Karpas-422 (cell line): Measurements from ENCODE around the gene ST7. TPM values are rescaled to one million over a fixed set of nuclear protein-coding genes. Genes with fewer than 3 reads are reported as not detected.
"Not testable (repeated sequence)": the region's sequence is repeated elsewhere in the genome, so short reads cannot be mapped to it uniquely, and the experiment has no call there.

Experiments
- DNase-seq: peaks from one replicate; pipeline ENCODE4 v3.0.0-alpha.2; 2015
- H2AFZ ChIP-seq: fragments of 200-600 bp; sonication (generic); 2 replicates; pipeline ENCODE4 v1.6.1; 2014; ENCODE audit warnings: antibody characterized with exemption, low read length, mixed read lengths
- H3K27ac ChIP-seq: fragments of 200-600 bp; sonication (generic); 2 replicates; pipeline ENCODE4 v1.5.1; 2014; ENCODE audit warnings: mild to moderate bottlenecking, low read length, moderate library complexity
- H3K27me3 ChIP-seq: fragments of 200-600 bp; sonication (generic); 2 replicates; pipeline ENCODE4 v1.6.1; 2014; ENCODE audit warnings: low read length, mixed read lengths
- H3K36me3 ChIP-seq: fragments of 200-600 bp; sonication (generic); 2 replicates; pipeline ENCODE4 v1.6.1; 2014; ENCODE audit warnings: low read length, mixed read lengths; ENCODE audit not compliant: insufficient read depth
- H3K4me1 ChIP-seq: fragments of 200-600 bp; sonication (generic); 2 replicates; pipeline ENCODE4 v1.6.1; 2014; ENCODE audit warnings: mild to moderate bottlenecking, low read length, mixed read lengths
- H3K4me2 ChIP-seq: fragments of 200-600 bp; sonication (generic); 2 replicates; pipeline ENCODE4 v1.6.1; 2014; ENCODE audit warnings: low read length, low read depth, mild to moderate bottlenecking; ENCODE audit not compliant: poor library complexity, severe bottlenecking
- H3K4me3 ChIP-seq: fragments of 200-600 bp; sonication (generic); 2 replicates; pipeline ENCODE4 v1.5.1; 2014; ENCODE audit warnings: mild to moderate bottlenecking, antibody characterized with exemption, low read length, mixed read lengths
- H3K79me2 ChIP-seq: fragments of 200-600 bp; sonication (generic); 2 replicates; pipeline ENCODE4 v1.6.1; 2014; ENCODE audit warnings: mild to moderate bottlenecking, low read length, mixed read lengths
- H3K9ac ChIP-seq: fragments of 200-600 bp; sonication (generic); 2 replicates; pipeline ENCODE4 v1.6.0; 2014; ENCODE audit warnings: low read length
- H3K9me2 ChIP-seq: fragments of 200-600 bp; sonication (generic), shearing (Covaris generic); replicated peaks from 2 replicates; pipeline ENCODE4 v1.6.0; 2014; ENCODE audit warnings: mild to moderate bottlenecking, low read length, moderate library complexity; ENCODE audit not compliant: insufficient read depth
- H3K9me3 ChIP-seq: fragments of 300-700, 200-600 bp; sonication (generic); 2 replicates; pipeline ENCODE4 v1.6.1; 2014; ENCODE audit warnings: low read length, mixed read lengths
- H4K20me1 ChIP-seq: fragments of 200-600 bp; sonication (generic); 2 replicates; pipeline ENCODE4 v1.6.1; 2014; ENCODE audit warnings: mild to moderate bottlenecking, antibody characterized with exemption, low read length, low read depth; ENCODE audit not compliant: insufficient read depth
- total RNA-seq: library from RNA; depleted of rRNA; stranded (reverse); fragments of >200 nt; shearing (Covaris generic); gene quantifications from 2 replicates; pipeline ENCODE4 v1.2.3, GENCODE V29; 2014; ENCODE audit warnings: low replicate concordance

Gene ST7
- total RNA-seq, 1 experiment from 2014 or later, result 4.6 TPM

GRCh38 chr7:116967254-116967922 is 14.1 kb downstream of the ST7 start:
- no peak overlapping the region for H2AFZ ChIP-seq
- no peak overlapping the region for H3K4me2 ChIP-seq
- H3K79me2 ChIP-seq, result no peaks in the 10 kb centered on the region
- peaks cover 6% of the 10 kb centered on the region; the same call in 1 of the 2 replicates for H4K20me1 ChIP-seq
- H3K9me3 ChIP-seq, result no peaks in the 10 kb centered on the region
- H3K27me3 ChIP-seq, result no peaks in the 10 kb centered on the region
- no peak overlapping the region for H3K9ac ChIP-seq
- no peaks in the 10 kb centered on the region for H3K36me3 ChIP-seq
- no peak for DNase-seq
- no peak overlapping the region for H3K27ac ChIP-seq
- H3K4me1 ChIP-seq, result no peaks in the 10 kb centered on the region
- H3K9me2 ChIP-seq, result no peaks in the 10 kb centered on the region
- H3K4me3 ChIP-seq, result no peak overlapping the region

GRCh38 chr7:116967983-116968382 is 14.7 kb downstream of the ST7 start:
- H4K20me1 ChIP-seq, result peaks cover 6% of the 10 kb centered on the region; the same call in 1 of the 2 replicates
- no peaks in the 10 kb centered on the region for H3K9me2 ChIP-seq
- H3K9me3 ChIP-seq, result no peaks in the 10 kb centered on the region
- H3K4me3 ChIP-seq, result no peak overlapping the region
- no peak overlapping the region for H3K4me2 ChIP-seq
- no peaks in the 10 kb centered on the region for H3K27me3 ChIP-seq
- H3K4me1 ChIP-seq, result no peaks in the 10 kb centered on the region
- H3K9ac ChIP-seq, result no peak overlapping the region
- H3K27ac ChIP-seq, result no peak overlapping the region
- H2AFZ ChIP-seq, result no peak overlapping the region
- no peaks in the 10 kb centered on the region for H3K79me2 ChIP-seq
- DNase-seq, result no peak
- no peaks in the 10 kb centered on the region for H3K36me3 ChIP-seq

GRCh38 chr7:116968631-116969030 is 15.3 kb downstream of the ST7 start:
- Histone ChIP-seq H3K9ac (no peak overlapping the region), H3K4me2 (no peak overlapping the region), H3K9me2 (no peaks in the 10 kb centered on the region), H2AFZ (no peak overlapping the region), H4K20me1 (peaks cover 6% of the 10 kb centered on the region; the same call in 1 of the 2 replicates), H3K4me3 (no peak overlapping the region), H3K9me3 (no peaks in the 10 kb centered on the region), H3K79me2 (no peaks in the 10 kb centered on the region), H3K36me3 (no peaks in the 10 kb centered on the region), H3K4me1 (no peaks in the 10 kb centered on the region), H3K27me3 (no peaks in the 10 kb centered on the region), H3K27ac (no peak overlapping the region)
- DNase-seq, result no peak

- H2AFZ ChIP-seq, result no peak overlapping the region
- H3K9me3 ChIP-seq, result no peaks in the 10 kb centered on the region
- H3K4me3 ChIP-seq, result no peak overlapping the region
- no peaks in the 10 kb centered on the region for H3K36me3 ChIP-seq
- H4K20me1 ChIP-seq, result peaks cover 6% of the 10 kb centered on the region; the same call in 1 of the 2 replicates
- no peaks in the 10 kb centered on the region for H3K4me1 ChIP-seq
- H3K27ac ChIP-seq, result no peak overlapping the region
- DNase-seq, result no peak
- H3K4me2 ChIP-seq, result no peak overlapping the region
- no peaks in the 10 kb centered on the region for H3K27me3 ChIP-seq
- no peaks in the 10 kb centered on the region for H3K79me2 ChIP-seq
- no peak overlapping the region for H3K9ac ChIP-seq
- no peaks in the 10 kb centered on the region for H3K9me2 ChIP-seq
Observed at GRCh38 chr7:116969371-116969902, 16.1 kb downstream of the ST7 start.

GRCh38 chr7:116970238-116970910 is 17.1 kb downstream of the ST7 start:
- no peak overlapping the region for H2AFZ ChIP-seq
- no peak overlapping the region for H3K4me3 ChIP-seq
- no peak overlapping the region for H3K4me2 ChIP-seq

GRCh38 chr7:116971153-116971552 is 17.9 kb downstream of the ST7 start:
- H3K4me1 ChIP-seq, H3K27me3 ChIP-seq, H3K27ac ChIP-seq, H3K9me3 ChIP-seq, H3K4me3 ChIP-seq, H3K9me2 ChIP-seq, H3K9ac ChIP-seq, H3K4me2 ChIP-seq, H3K36me3 ChIP-seq, H4K20me1 ChIP-seq, H3K79me2 ChIP-seq, DNase-seq, H2AFZ ChIP-seq: not testable (repeated sequence)

More at GRCh38 chr7:116970238-116970910, 17.1 kb downstream of the ST7 start:
- no peak for DNase-seq
- Histone ChIP-seq H3K9ac (no peak overlapping the region), H3K9me3 (no peaks in the 10 kb centered on the region), H3K36me3 (no peaks in the 10 kb centered on the region), H3K27ac (no peak overlapping the region), H4K20me1 (peaks cover 6% of the 10 kb centered on the region; the same call in 1 of the 2 replicates), H3K9me2 (no peaks in the 10 kb centered on the region), H3K4me1 (no peaks in the 10 kb centered on the region), H3K27me3 (no peaks in the 10 kb centered on the region), H3K79me2 (no peaks in the 10 kb centered on the region)

- DNase-seq, result no peak
- peaks cover 9% of the 10 kb centered on the region; the same call in 1 of the 2 replicates for H4K20me1 ChIP-seq
- H3K9ac ChIP-seq, result no peak overlapping the region
- no peak overlapping the region for H2AFZ ChIP-seq
- H3K27ac ChIP-seq, result no peak overlapping the region
- no peak overlapping the region for H3K4me3 ChIP-seq
- H3K4me1 ChIP-seq, result no peaks in the 10 kb centered on the region
- no peaks in the 10 kb centered on the region for H3K79me2 ChIP-seq
- H3K4me2 ChIP-seq, result no peak overlapping the region
- no peaks in the 10 kb centered on the region for H3K36me3 ChIP-seq
- no peaks in the 10 kb centered on the region for H3K27me3 ChIP-seq
- H3K9me2 ChIP-seq, result no peaks in the 10 kb centered on the region
- no peaks in the 10 kb centered on the region for H3K9me3 ChIP-seq
Observed at GRCh38 chr7:116971869-116972268, 18.6 kb downstream of the ST7 start.

GRCh38 chr7:116975024-116975423 is 21.7 kb downstream of the ST7 start:
- H3K9ac ChIP-seq, H3K27me3 ChIP-seq, H3K4me1 ChIP-seq, H3K36me3 ChIP-seq, H3K79me2 ChIP-seq, DNase-seq, H2AFZ ChIP-seq, H3K9me3 ChIP-seq, H4K20me1 ChIP-seq, H3K4me2 ChIP-seq, H3K4me3 ChIP-seq, H3K27ac ChIP-seq, H3K9me2 ChIP-seq: not testable (repeated sequence)
